ENCODE data around the gene ENHO.

ENHO gene

GRCh38 chr9:34510497-34511468 is 12.0 kb downstream of the ENHO start:
- peak overlapping the region; percentile 30 for H3K27ac ChIP-seq
- no peak for TF ChIP-seq CTCF (conservative IDR thresholded peaks at IDR 0.05)
- TF ChIP-seq ZFX (IDR thresholded peaks at IDR 0.05), result no peak

DNA sequence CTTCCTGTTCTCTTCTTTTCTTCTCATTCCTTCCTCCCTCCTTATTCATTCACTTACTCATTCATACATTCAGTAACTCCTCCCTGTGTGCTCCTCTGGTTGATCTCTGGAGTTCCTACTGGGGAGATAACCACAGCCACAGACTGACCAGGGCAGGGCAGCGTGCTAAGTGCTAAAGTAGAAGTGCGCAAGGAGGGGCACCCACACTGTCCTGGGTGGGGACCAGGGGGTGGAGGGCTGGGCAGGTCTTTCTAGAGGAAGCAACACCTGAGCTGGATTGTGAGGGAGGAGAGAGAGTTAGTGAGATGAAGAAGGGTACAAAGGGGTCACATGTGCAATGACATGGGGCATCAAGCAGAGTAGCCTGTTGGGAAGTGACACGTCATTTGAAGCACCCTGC is 13.8 kb downstream of the ENHO start:
- TF ChIP-seq CTCF (conservative IDR thresholded peaks at IDR 0.05) (no peak), ZFX (IDR thresholded peaks at IDR 0.05) (no peak)
- H3K27ac ChIP-seq, result no peak overlapping the region

DNA sequence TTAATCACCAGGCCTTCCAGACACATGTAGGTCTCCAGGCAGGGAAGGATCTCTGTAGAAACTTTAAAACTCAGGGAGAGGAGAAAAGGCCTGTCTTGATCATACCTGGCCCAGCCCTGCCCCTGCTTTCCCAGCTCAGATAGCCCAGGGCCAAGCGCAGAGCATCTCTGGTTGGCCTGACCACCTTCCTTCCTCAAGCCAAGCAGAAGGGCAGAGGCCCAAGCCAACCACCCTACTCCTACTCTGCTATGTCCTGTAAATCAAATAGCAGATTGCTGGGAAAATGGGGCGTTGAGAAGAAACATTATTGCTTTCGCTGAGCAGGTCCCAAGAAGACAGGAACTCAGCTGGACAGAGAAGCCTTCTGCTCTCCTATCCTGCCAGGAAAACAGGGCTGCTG is 14.3 kb downstream of the ENHO start:
- no peak overlapping the region for H3K27ac ChIP-seq
- TF ChIP-seq CTCF (conservative IDR thresholded peaks at IDR 0.05), result no peak
- TF ChIP-seq ZFX (IDR thresholded peaks at IDR 0.05), result no peak

DNA sequence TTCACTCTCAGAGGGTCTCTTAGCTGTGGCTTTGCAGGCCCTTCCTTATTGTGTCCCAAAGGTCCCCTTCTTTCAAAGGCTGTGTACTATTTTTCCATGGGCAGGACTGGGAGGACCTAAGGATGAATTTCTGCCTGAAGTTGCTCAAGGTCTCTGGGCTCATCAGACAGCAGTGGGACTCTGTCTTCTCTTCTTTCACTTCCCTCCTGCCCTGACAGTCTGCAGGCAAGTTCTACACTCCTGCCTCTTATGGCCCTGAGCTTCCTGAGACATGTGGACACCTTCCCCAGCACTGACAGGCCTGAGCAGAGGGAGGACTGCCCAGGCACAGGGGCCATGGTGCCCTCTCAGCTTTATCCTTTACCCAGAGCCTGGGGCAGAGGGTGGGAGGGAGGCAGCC is 14.8 kb downstream of the ENHO start:
- H3K27ac ChIP-seq, result no peak overlapping the region
- TF ChIP-seq ZFX (IDR thresholded peaks at IDR 0.05), result no peak
- no peak for TF ChIP-seq CTCF (conservative IDR thresholded peaks at IDR 0.05)

GRCh38 chr9:34507556-34507955 is 15.2 kb downstream of the ENHO start:
- TF ChIP-seq ZFX (IDR thresholded peaks at IDR 0.05) (no peak), CTCF (conservative IDR thresholded peaks at IDR 0.05) (no peak)
- no peak overlapping the region for H3K27ac ChIP-seq

DNA sequence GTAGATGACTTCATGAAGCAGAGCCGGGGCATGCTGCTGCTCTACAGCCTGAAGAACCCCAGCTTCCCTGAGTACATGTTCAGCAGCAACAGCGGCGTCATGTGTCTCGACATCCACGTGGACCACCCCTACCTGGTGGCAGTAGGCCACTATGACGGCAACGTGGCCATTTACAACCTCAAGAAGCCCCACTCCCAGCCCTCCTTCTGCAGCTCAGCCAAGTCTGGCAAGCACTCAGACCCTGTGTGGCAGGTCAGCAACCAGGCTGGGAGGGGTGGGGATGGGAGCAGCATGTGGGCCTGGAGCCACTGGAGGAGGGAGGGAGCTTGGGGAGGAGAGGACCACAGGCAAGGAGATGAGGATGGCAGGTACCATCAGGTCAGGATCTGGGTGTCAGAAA is 16.2 kb downstream of the ENHO start:
- H3K27ac ChIP-seq, result no peak overlapping the region
- no peak for TF ChIP-seq CTCF (conservative IDR thresholded peaks at IDR 0.05)
- TF ChIP-seq ZFX (IDR thresholded peaks at IDR 0.05), result no peak

- no peak for TF ChIP-seq CTCF (conservative IDR thresholded peaks at IDR 0.05)
- no peak for TF ChIP-seq ZFX (IDR thresholded peaks at IDR 0.05)
Measured at GRCh38 chr9:34505370-34506120, 17.2 kb downstream of the ENHO start.

More at GRCh38 chr9:34505370-34506120, 17.2 kb downstream of the ENHO start:
- H3K27ac ChIP-seq, result no peak overlapping the region

All from C4-2B (cell line).